GM23338 (cell line): ENCODE results near the gene MARCHF10. TPM values are rescaled to one million over a fixed set of nuclear protein-coding genes. Genes with fewer than 3 reads are reported as not detected.

Experiments used
- ATAC-seq: fragments of 200-7000 bp; cut with Tn5 transposase; 3 replicates; pipeline ENCODE4 v1.9.1; 2020
- DNase-seq: peaks from one replicate; pipeline ENCODE4 v3.0.0-alpha.2; 2015; ENCODE audit warnings: low spot score
- H2AFZ ChIP-seq: fragments of 200-600 bp; sonication (generic); 2 replicates; pipeline ENCODE4 v1.8.0; 2016; ENCODE audit warnings: antibody characterized with exemption, mild to moderate bottlenecking, moderate library complexity
- H3F3A ChIP-seq: fragments of 200-600 bp; sonication (generic); replicated peaks from 2 replicates; pipeline ENCODE4 v1.8.0; 2017; ENCODE audit warnings: antibody characterized with exemption, mixed run types, low read depth
- H3K27ac ChIP-seq: fragments of 200-600 bp; sonication (generic); 2 replicates; pipeline ENCODE4 v1.6.1; 2016; ENCODE audit warnings: low read depth
- H3K27me3 ChIP-seq: fragments of 200-600 bp; sonication (generic); 2 replicates; pipeline ENCODE4 v1.8.0; 2016; ENCODE audit warnings: mild to moderate bottlenecking, mixed run types, moderate library complexity; ENCODE audit not compliant: insufficient read depth
- H3K36me3 ChIP-seq: fragments of 200-600 bp; sonication (generic); 2 replicates; pipeline ENCODE4 v1.8.0; 2016; ENCODE audit warnings: mild to moderate bottlenecking; ENCODE audit not compliant: insufficient read depth
- H3K4me1 ChIP-seq: fragments of 200-600 bp; sonication (generic); 2 replicates; pipeline ENCODE4 v1.8.0; 2016; ENCODE audit warnings: mild to moderate bottlenecking, moderate library complexity; ENCODE audit not compliant: insufficient read depth
- H3K4me2 ChIP-seq: fragments of 200-600 bp; sonication (generic); 2 replicates; pipeline ENCODE4 v1.7.1; 2017; ENCODE audit warnings: mixed run types
- H3K4me3 ChIP-seq: fragments of 200-600 bp; sonication (generic); 2 replicates; pipeline ENCODE4 v1.6.1; 2016; ENCODE audit warnings: mixed run types
- H3K79me2 ChIP-seq: fragments of 200-600 bp; sonication (generic); replicated peaks from 2 replicates; pipeline ENCODE4 v1.8.0; 2017; ENCODE audit warnings: mild to moderate bottlenecking; ENCODE audit not compliant: insufficient read depth
- H3K9me2 ChIP-seq: fragments of 200-600 bp; sonication (generic); 2 replicates; pipeline ENCODE4 v1.8.0; 2017; ENCODE audit not compliant: insufficient read depth
- H4K20me1 ChIP-seq: fragments of 200-600 bp; sonication (generic); replicated peaks from 2 replicates; pipeline ENCODE4 v1.8.0; 2017; ENCODE audit warnings: mild to moderate bottlenecking; ENCODE audit not compliant: insufficient read depth
- H3K27ac Mint-ChIP-seq: 2 replicates; pipeline ENCODE4 v1.8.0; 2020; ENCODE audit warnings: inconsistent platforms, mild to moderate bottlenecking, moderate library complexity, mixed read lengths
- H3K27me3 Mint-ChIP-seq: 3 replicates; pipeline ENCODE4 v1.8.0; 2022; ENCODE audit warnings: low read depth, mild to moderate bottlenecking, moderate library complexity, mixed read lengths, inconsistent platforms; ENCODE audit not compliant: insufficient read depth, poor library complexity
- H3K36me3 Mint-ChIP-seq: 3 replicates; pipeline ENCODE4 v1.8.0; 2021; ENCODE audit warnings: low read depth, mild to moderate bottlenecking, inconsistent platforms, moderate library complexity, mixed read lengths
- H3K4me1 Mint-ChIP-seq: 3 replicates; pipeline ENCODE4 v1.8.0; 2020; ENCODE audit warnings: mild to moderate bottlenecking, inconsistent platforms, mixed read lengths
- H3K4me3 Mint-ChIP-seq: 3 replicates; pipeline ENCODE4 v1.8.0; 2021; ENCODE audit warnings: moderate library complexity, mild to moderate bottlenecking, inconsistent platforms, mixed read lengths
- H3K9me3 Mint-ChIP-seq: 3 replicates; pipeline ENCODE4 v1.8.0; 2020; ENCODE audit warnings: moderate library complexity, mild to moderate bottlenecking, inconsistent platforms, mixed read lengths
- CREB1 ChIP-seq: fragments of 250-450 bp; sonication (Bioruptor Pico); IDR thresholded peaks from 2 replicates; pipeline ENCODE4 v1.5.0; 2020; ENCODE audit warnings: low read depth, mild to moderate bottlenecking, moderate library complexity
- JUNB ChIP-seq: IDR thresholded peaks from one replicate; pipeline ENCODE4 v1.6.1; 2016; ENCODE audit warnings: antibody characterized with exemption; ENCODE audit not compliant: unreplicated experiment
- STAT1 ChIP-seq: IDR thresholded peaks from one replicate; pipeline ENCODE4 v1.6.1; 2016; ENCODE audit warnings: antibody characterized with exemption; ENCODE audit not compliant: unreplicated experiment
- ZNF114 ChIP-seq: fragments of 250-450 bp; sonication (Bioruptor Pico); IDR thresholded peaks from 2 replicates; pipeline ENCODE4 v1.5.0; 2020; ENCODE audit warnings: mild to moderate bottlenecking, moderate library complexity
- ZNF462 ChIP-seq: fragments of 250-450 bp; sonication (Bioruptor Pico); IDR thresholded peaks from 2 replicates; pipeline ENCODE4 v1.5.0; 2020; ENCODE audit warnings: mild to moderate bottlenecking, moderate library complexity
- polyA plus RNA-seq: library from polyadenylated mRNA; unstranded; fragments of >200 nt; fragmentation: Nextera tagmentation; extraction: Ambion mirVana; gene quantifications from 2 replicates; pipeline ENCODE4 v1.2.1, GENCODE V29; 2016
- total RNA-seq: library from RNA; depleted of rRNA; stranded (reverse); fragments of >200 nt; shearing (Covaris generic); gene quantifications from 2 replicates; pipeline ENCODE4 v1.2.3, GENCODE V29; 2014
- TF ChIP-seq, protein P1 (sequence below): IDR thresholded peaks from one replicate; pipeline ENCODE4 v1.6.1; 2018; ENCODE audit warnings: antibody characterized with exemption; ENCODE audit not compliant: unreplicated experiment
- TF ChIP-seq, protein P2 (sequence below), 2 experiments: fragments of 200-600 bp in 1 of 2; sonication (generic) in 1 of 2; conservative IDR thresholded peaks; 2 replicates each; pipeline versions ENCODE4 v1.5.1 to v1.6.1; 2016 to 2017; ENCODE audit warnings: antibody characterized with exemption in 2 of 2, low read depth in 2 of 2, mild to moderate bottlenecking in 2 of 2, moderate library complexity in 1 of 2

The MARCHF10 gene
- total and polyA plus RNA-seq, 2 experiments from 2014 or later, result 0.50 TPM; not detected in 1

- no peaks in the 10 kb centered on the region for H3K27me3 ChIP-seq
- no peaks in the 10 kb centered on the region for H3K79me2 ChIP-seq
- no peak overlapping the region for H2AFZ ChIP-seq
- TF ChIP-seq STAT1 (no peak), ZNF114 (CRISPR knock-in tag) (no peak)
- TF ChIP-seq, protein P1, sequence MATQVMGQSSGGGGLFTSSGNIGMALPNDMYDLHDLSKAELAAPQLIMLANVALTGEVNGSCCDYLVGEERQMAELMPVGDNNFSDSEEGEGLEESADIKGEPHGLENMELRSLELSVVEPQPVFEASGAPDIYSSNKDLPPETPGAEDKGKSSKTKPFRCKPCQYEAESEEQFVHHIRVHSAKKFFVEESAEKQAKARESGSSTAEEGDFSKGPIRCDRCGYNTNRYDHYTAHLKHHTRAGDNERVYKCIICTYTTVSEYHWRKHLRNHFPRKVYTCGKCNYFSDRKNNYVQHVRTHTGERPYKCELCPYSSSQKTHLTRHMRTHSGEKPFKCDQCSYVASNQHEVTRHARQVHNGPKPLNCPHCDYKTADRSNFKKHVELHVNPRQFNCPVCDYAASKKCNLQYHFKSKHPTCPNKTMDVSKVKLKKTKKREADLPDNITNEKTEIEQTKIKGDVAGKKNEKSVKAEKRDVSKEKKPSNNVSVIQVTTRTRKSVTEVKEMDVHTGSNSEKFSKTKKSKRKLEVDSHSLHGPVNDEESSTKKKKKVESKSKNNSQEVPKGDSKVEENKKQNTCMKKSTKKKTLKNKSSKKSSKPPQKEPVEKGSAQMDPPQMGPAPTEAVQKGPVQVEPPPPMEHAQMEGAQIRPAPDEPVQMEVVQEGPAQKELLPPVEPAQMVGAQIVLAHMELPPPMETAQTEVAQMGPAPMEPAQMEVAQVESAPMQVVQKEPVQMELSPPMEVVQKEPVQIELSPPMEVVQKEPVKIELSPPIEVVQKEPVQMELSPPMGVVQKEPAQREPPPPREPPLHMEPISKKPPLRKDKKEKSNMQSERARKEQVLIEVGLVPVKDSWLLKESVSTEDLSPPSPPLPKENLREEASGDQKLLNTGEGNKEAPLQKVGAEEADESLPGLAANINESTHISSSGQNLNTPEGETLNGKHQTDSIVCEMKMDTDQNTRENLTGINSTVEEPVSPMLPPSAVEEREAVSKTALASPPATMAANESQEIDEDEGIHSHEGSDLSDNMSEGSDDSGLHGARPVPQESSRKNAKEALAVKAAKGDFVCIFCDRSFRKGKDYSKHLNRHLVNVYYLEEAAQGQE, result no peak
- H3K36me3 ChIP-seq, result no peaks in the 10 kb centered on the region
- ATAC-seq, result peak; percentile 57
- no peaks in the 10 kb centered on the region for H3K9me2 ChIP-seq
- Mint-ChIP-seq H3K36me3 (no peaks in the 10 kb centered on the region), H3K27me3 (peaks cover 2% of the 10 kb centered on the region), H3K4me1 (peaks cover 29% of the 10 kb centered on the region), H3K4me3 (peak overlapping the region; percentile 50; the same call in 2 of the 3 replicates), H3K9me3 (no peaks in the 10 kb centered on the region), H3K27ac (peak overlapping the region; percentile 90)
- no peaks in the 10 kb centered on the region for H3F3A ChIP-seq
- H3K4me3 ChIP-seq, result no peak overlapping the region; the same call in 1 of the 2 replicates
- H3K27ac ChIP-seq, result no peak overlapping the region
- no peak for DNase-seq
- no peaks in the 10 kb centered on the region for H4K20me1 ChIP-seq
- peak overlapping the region; percentile 6 for H3K4me2 ChIP-seq
- peaks cover 18% of the 10 kb centered on the region for H3K4me1 ChIP-seq
These were observed 17.1 kb upstream of the MARCHF10 start for GRCh38 chr17:62825182-62825581.

DNA sequence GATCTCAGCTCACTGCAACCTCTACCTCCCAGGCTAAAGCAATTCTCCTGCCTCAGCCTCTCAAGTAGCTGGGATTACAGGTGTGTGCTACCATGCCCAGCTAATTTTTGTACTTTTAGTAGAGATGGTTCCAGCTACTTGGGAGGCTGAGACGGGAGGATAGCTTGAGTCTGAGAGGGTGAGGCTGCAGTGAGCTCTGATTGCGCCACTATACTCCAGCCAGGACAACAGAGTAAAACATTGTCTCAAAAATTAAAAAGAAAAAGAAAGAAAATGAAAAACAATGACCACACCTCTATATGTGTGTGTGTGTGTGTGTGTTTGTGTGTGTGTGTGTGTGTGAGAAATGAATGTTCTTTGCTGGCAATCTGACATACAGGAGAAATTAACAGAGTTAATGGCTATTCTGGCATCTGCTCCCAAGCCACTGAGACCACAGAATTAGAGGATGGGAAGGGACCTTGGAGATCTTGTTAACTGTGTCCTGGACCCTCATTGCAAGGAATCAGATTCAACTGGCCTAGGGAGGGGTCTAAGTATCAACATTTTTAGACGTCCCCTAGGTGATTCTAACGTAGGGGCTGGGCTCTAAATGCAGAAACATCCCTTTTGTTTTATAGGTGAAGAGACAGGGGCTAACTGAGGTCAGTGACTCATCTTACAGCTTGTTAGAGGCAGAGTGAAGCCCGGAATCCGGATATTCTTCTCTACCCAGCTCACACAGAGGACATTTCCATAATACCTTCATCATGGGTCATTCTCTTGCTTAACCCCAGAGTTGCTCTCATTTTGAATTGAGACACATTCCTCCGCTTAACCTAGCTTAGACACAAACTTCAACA, 16.4 kb upstream of the MARCHF10 start:
- DNase-seq (peak; percentile 89), ATAC-seq (peak; percentile 95)
- no peak overlapping the region for H2AFZ ChIP-seq
- Mint-ChIP-seq H3K4me3 (peak overlapping the region; percentile 50; the same call in 2 of the 3 replicates), H3K27me3 (peaks cover 2% of the 10 kb centered on the region), H3K4me1 (peaks cover 35% of the 10 kb centered on the region), H3K36me3 (no peaks in the 10 kb centered on the region), H3K27ac (peak overlapping the region; percentile 90), H3K9me3 (no peaks in the 10 kb centered on the region)
- H4K20me1 ChIP-seq, result no peaks in the 10 kb centered on the region
- H3K4me1 ChIP-seq, result peaks cover 25% of the 10 kb centered on the region
- no peaks in the 10 kb centered on the region for H3K36me3 ChIP-seq
- no peaks in the 10 kb centered on the region for H3K27me3 ChIP-seq
- no peak overlapping the region for H3K27ac ChIP-seq
- no peak overlapping the region; the same call in 1 of the 2 replicates for H3K4me3 ChIP-seq
- H3K4me2 ChIP-seq, result peak overlapping the region; percentile 6
- peak; percentile 90 for TF ChIP-seq JUNB
- TF ChIP-seq ZNF462 (CRISPR knock-in tag), result peak; percentile 18; the same call in 1 of the 2 replicates
- TF ChIP-seq, protein P2, sequence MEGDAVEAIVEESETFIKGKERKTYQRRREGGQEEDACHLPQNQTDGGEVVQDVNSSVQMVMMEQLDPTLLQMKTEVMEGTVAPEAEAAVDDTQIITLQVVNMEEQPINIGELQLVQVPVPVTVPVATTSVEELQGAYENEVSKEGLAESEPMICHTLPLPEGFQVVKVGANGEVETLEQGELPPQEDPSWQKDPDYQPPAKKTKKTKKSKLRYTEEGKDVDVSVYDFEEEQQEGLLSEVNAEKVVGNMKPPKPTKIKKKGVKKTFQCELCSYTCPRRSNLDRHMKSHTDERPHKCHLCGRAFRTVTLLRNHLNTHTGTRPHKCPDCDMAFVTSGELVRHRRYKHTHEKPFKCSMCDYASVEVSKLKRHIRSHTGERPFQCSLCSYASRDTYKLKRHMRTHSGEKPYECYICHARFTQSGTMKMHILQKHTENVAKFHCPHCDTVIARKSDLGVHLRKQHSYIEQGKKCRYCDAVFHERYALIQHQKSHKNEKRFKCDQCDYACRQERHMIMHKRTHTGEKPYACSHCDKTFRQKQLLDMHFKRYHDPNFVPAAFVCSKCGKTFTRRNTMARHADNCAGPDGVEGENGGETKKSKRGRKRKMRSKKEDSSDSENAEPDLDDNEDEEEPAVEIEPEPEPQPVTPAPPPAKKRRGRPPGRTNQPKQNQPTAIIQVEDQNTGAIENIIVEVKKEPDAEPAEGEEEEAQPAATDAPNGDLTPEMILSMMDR (conservative IDR thresholded peaks at IDR 0.05; ENCODE audit: low read depth in 2 of 2), result no peak
- peak; percentile 15; the same call in 1 of the 2 replicates for TF ChIP-seq CREB1 (CRISPR knock-in tag)
- H3F3A ChIP-seq, result no peaks in the 10 kb centered on the region
- no peaks in the 10 kb centered on the region for H3K79me2 ChIP-seq
- H3K9me2 ChIP-seq, result no peaks in the 10 kb centered on the region
